ENCODE data around the gene PTPRD.

PTPRD gene

DNA sequence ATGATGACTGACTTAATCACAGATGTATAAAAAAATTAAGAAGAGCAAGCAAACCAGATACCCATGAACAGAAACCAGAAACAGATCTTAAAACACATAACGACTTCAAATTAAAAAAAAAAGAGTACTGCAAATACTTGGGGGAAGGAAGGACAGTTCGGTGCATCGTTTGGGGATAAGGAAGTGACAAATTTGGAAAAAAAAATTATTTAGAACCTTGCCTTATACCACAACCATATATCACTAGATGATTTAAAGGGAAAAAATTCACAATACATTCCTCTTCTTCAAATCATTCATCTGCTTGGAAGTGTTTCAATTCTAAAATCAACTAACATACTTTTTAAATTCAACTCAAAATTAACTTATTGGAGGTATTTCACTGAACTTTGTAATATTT is 1774.7 kb downstream of the PTPRD start:
- FAIRE-seq = no peak
- no peak for DNase-seq (ENCODE audit: insufficient read length, low spot score)
- TF ChIP-seq CTCF (IDR thresholded peaks at IDR 0.05; ENCODE audit: insufficient read depth, missing control alignments) = no peak

GRCh38 chr9:8835291-8835690 is 1777.5 kb downstream of the PTPRD start:
- no peak for FAIRE-seq
- TF ChIP-seq CTCF (IDR thresholded peaks at IDR 0.05; ENCODE audit: insufficient read depth, missing control alignments) = no peak
- DNase-seq (ENCODE audit: insufficient read length, low spot score) = no peak

GRCh38 chr9:8832955-8833354 is 1779.8 kb downstream of the PTPRD start:
- no peak for DNase-seq (ENCODE audit: insufficient read length, low spot score)
- no peak for TF ChIP-seq CTCF (IDR thresholded peaks at IDR 0.05; ENCODE audit: insufficient read depth, missing control alignments)
- FAIRE-seq = peak; percentile 81

DNA sequence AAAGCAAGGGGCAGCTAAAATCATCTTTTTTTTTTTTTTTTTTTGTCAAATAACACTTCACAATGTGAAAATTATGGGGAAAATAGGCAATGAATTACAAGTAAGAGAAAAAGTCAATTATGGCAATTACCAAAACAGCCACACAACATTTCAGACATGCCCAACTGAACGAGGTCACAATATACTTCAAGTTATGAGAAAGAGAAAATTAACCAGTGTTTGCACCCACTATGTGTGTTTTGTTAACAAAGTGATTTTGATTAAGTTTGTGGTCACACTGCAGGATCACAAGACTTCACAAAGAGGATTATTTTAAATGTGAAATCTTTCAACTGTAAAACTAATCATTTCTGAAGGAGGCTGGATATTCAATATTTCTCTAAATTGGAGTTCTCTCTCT is 1780.4 kb downstream of the PTPRD start:
- FAIRE-seq = peak; percentile 66
- TF ChIP-seq CTCF (IDR thresholded peaks at IDR 0.05; ENCODE audit: insufficient read depth, missing control alignments) = no peak

DNA sequence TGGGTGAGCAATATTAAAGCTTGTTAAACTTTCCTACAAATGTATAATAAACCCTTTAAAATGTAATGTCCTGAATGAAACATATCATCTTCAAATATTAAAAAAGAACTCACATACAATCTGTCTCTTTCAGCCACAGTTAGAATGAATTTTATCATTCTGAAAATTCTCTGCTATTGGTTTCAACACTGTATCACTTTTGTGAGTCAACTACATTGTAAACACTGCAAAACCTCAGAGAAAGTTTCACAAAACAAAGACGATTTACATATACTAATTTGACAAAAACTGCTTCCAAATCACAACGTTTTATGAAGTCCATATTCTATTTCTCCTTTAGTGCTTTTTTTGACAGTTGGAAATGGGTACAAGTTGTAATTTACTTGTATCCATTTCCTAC is 1781.2 kb downstream of the PTPRD start:
- no peak for TF ChIP-seq CTCF (IDR thresholded peaks at IDR 0.05; ENCODE audit: insufficient read depth, missing control alignments)

More for the DNA sequence above, 1780.4 kb downstream of the PTPRD start:
- DNase-seq (ENCODE audit: insufficient read length, low spot score) = no peak

DNA sequence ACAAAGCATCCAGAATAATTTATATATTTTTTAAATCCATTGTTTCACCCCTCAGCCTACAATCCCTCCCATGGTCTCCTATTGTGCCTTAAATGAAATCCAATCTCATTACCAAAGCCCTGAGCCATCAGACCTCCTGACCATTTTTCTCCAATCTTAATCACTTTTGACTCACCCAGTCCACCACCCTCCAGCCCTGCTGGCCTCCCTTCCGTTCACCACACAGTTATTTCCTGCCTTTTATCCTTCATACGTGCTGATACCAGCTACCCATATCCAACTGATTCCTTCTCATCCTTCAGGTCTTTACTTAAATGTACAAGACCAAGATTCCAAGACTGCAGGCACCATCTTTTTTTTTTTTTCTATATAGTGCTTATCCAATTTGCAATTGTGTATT is 1786.5 kb downstream of the PTPRD start:
- DNase-seq (ENCODE audit: insufficient read length, low spot score) (no peak), FAIRE-seq (no peak)
- TF ChIP-seq CTCF (IDR thresholded peaks at IDR 0.05; ENCODE audit: insufficient read depth, missing control alignments) = no peak

More for the DNA sequence above, 1781.2 kb downstream of the PTPRD start:
- FAIRE-seq = peak; percentile 91
- DNase-seq (ENCODE audit: insufficient read length, low spot score) = no peak

- no peak for DNase-seq (ENCODE audit: insufficient read length, low spot score)
- no peak for TF ChIP-seq CTCF (IDR thresholded peaks at IDR 0.05; ENCODE audit: insufficient read depth, missing control alignments)
- no peak for FAIRE-seq
Measured at GRCh38 chr9:8825585-8826147, 1787.1 kb downstream of the PTPRD start.
